ENCODE measurements around the gene CYTL1.
"Not testable (repeated sequence)": the region's sequence is repeated elsewhere in the genome, so short reads cannot be mapped to it uniquely, and the experiment has no call there.

The CYTL1 gene

GRCh38 chr4:5033281-5033841, 14.1 kb upstream of the CYTL1 start:
- DNase-seq (ENCODE audit: low read depth), result no peak

- no peak for DNase-seq (ENCODE audit: low read depth)
Measured at GRCh38 chr4:5032813-5033212, 13.6 kb upstream of the CYTL1 start.

DNA sequence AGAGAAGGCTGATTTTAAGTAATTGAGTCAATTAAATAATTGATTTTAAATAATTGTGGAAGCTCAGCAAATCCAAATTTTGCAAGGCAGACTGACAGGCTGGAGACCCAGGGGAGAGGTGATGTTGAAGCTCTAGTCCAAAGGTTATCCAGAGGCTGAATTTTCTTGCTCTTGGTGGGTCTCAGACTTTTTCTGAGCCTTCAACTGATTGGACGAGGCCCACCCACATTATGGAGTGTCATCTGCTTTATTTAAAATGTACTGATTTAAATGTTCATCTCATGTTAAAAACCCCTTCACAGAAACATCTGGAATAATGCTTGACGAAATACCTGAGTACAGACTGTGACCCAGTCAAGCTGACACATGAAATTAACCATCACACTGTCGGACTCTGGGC, 11.7 kb upstream of the CYTL1 start:
- DNase-seq (ENCODE audit: low read depth), result no peak

DNA sequence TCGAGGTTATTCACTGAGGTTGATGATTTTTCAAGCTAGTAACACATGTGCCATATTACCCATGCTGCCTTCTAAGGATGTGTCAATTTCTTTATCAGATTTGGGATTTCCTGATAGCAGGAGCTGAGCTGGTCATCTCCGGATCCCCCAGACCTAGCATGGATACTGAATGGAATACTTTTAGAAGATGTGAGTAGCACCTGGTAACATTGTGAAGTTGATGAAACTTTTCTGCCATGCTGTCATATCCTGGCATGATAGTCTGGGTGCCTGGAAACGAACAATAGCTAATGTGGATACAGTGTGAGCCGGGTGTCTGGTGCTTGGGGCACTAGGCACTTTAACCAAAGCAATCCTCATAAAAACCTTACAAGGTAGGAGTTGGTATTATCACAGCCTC, 11.0 kb upstream of the CYTL1 start:
- DNase-seq (ENCODE audit: low read depth), result no peak

DNA sequence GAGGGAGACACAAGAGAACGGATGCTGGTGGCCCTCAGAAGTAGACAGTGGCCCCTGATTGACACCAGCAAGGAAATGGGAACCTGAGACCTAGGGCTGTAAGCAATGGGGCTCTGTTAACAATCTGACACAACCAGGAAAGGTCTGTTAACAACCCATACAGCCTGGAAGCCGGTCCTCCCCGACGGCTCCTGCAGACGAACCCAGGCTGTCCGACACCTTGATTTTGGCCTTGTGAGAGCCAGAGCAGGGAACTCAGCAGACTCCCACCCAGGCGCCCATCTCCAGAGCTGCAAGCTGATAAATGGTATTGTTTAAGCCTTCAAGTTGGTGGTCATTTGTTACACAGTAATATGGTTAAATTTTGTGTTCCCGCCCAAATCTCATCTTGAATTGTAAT, 10.2 kb upstream of the CYTL1 start:
- no peak for DNase-seq (ENCODE audit: low read depth)

DNA sequence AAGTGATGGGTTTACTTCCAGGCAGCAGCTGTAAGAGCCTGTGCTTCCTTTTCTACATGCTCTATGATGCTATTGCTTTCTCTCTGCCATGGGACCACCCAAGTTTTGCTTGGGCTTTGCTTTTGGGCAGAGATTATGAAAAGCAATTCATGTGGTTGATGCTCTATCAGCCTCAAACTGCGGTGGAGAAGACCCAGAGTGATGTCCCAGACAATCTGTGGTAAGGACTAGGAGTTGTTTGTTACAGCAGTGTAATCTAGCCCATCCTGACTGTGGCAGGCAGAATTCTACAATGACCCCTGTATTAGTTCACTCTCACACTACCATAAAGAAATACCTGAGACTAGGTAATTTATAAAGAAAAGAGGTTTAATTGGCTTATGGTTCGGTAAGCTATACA, 9.2 kb upstream of the CYTL1 start:
- DNase-seq (ENCODE audit: low read depth), result no peak

- DNase-seq (ENCODE audit: low read depth), result no peak
Measured at GRCh38 chr4:5027346-5027745, 8.1 kb upstream of the CYTL1 start.

- no peak for DNase-seq (ENCODE audit: low read depth)
Measured at GRCh38 chr4:5026371-5026770, 7.1 kb upstream of the CYTL1 start.

DNA sequence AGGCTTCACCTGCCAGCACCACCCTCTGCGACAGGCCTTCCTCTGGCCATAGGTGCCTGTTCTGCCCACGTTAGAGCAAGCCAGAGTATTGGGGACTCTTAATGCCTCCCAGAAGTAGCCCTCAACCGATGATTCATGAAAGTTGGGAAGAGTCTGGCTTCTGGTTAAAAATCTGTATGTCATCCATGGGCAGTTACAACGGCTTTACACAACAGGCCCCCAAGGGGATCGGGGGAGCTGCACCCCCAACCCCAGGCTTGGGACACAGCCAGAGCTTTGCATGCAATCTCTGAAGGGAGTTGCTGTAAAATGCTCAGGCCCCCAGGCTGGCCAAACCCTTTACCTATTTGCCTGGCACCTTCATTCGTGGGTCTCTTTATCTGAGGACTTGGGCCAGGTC, 5.4 kb upstream of the CYTL1 start:
- no peak for DNase-seq (ENCODE audit: low read depth)

GRCh38 chr4:5021546-5021945, 2.3 kb upstream of the CYTL1 start:
- DNase-seq (ENCODE audit: low read depth), result no peak

- DNase-seq (ENCODE audit: low read depth), result no peak
Measured at GRCh38 chr4:5020341-5020740, 1.1 kb upstream of the CYTL1 start.

DNA sequence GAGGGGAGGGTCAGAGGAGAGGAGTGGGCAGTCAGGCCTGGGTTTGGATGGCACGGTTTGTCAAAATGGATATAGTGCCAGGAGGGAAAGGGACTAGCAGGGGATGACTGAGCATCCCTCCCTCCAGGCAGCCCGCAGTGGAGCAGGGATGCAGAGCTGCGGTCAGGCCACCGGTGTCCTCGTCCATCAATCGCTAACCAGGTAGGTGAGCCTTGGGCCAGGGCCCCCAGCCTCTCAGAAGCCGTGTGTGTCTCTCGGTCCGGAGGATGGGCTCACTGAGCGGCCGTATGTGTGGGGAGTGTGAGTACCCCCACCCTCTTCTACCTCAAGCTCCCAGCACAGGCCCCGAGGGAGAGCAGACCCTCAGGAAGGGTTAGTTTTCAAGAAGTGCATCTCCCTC, 538 bp upstream of the CYTL1 start:
- no peak for DNase-seq (ENCODE audit: low read depth)

DNA sequence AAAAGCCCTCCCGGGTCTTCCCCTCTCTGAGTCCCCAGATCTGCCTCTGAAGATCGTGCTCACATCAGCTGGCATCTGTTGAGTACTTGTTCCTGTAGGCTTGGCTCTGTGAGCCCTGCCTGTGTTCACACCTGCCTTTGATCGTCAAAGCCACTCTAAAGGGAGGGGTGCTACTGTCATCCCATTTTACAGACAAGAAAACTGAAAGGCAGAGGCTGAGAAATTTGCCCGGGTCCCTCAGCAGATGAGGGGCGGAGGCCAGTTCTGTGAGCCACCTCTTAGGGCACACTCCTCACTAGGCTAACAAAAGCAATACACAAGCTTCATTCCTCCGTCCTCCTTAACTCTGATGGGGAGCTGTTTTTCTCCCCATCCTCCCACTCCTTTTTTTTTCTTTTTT, 655 bp downstream of the CYTL1 start:
- no peak for DNase-seq (ENCODE audit: low read depth)

DNA sequence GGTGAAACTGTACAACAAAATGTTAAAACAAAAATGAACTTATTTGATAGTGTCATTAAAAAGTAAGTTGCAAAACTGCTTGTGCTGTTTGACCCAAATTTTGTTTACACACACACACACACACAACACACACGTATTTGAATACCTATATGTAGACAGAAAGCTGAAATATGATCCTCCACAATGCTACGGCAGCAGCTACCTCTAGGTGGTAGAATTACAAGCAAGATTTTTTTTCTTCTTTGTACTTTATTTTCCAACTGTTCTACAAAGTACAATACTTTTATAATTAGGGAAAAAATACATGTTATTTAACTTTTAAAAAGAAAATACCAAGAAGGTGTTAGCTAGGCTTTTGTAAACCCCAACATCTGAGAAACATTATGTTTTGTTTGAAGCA, 1.2 kb downstream of the CYTL1 start:
- no peak for DNase-seq (ENCODE audit: low read depth)

DNA sequence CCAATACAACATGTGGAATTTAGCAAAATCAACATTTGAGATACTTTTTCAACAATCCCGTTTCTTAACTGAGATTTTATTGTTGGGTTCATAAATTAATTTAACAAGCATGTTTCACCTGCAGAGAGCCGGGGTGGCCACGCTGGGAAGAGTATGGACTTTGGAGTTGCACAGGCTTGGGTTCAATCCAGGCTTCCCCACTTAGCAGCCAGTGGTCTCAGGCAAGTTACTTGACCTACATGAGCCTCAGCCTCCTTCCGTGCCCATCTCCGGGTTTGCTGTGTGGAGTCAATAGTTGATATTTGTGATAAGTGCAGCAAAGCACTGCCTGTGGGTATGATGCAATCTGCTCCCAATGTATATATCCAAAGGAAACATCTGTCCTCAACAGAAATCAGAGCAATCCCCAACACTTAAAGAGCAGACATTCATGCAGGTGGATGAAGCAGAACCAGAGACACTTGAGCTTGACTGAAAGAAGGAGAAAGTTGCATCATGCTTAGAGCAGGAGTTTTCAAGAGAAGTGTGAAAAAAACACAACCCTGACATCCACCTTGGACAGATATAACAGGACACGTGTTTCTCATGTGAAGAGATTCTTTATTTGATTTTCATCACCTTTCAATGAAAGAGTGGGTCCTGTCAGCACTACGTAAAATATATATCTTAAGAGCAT, 5.1 kb downstream of the CYTL1 start:
- no peak for DNase-seq (ENCODE audit: low read depth)

DNA sequence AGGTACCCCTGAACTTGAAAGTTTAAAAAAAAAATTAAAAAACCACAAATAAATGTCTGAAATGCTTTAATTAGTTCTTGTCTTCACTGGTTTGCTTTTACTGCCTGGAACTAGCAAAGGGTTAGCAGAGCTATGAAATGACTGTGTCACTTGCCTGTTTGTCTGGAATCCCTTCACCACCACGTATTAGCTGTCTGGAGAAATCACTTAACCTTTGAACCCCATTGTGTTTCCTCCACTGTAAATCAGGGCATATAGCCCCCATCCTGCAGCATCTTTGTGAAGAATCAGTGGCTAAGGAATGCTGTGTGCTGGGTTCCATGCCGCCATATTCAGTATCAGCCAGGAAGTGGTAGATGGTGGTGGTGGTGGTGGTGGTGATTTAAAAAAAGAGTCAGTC, 6.3 kb downstream of the CYTL1 start:
- DNase-seq (ENCODE audit: low read depth), result no peak

DNA sequence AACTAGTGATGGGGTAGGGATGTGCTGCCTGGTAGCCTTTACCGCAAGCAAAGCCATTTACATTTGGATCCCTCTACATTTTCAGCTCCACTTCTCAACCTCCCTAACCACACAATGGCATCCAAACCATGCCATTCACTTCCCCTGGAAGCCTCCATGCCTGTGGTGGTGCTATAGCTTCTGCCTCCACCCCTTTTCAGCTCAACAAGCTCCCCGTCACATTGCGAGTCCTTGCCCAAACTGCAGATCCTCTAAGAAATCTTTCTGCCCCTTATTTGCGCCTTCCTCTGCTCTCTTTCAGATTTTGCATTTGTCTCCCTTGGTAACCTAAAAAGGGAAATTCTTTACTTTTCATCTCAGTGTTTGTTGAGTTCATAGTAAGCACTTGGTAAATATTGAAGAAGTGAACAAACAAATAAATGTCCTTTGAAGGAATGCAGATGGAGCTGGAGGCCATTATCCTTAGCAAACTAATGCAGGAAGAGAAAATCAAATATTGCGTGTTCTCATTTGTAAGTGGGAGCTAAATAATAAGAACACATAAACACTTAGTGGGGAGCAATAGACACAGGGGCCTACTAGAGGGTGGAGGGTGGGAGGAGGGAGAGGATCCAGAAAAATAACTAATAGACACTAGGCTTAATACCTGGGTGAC, 6.9 kb downstream of the CYTL1 start:
- no peak for DNase-seq (ENCODE audit: low read depth)

GRCh38 chr4:5010984-5011383, 8.3 kb downstream of the CYTL1 start:
- no peak for DNase-seq (ENCODE audit: low read depth)

DNA sequence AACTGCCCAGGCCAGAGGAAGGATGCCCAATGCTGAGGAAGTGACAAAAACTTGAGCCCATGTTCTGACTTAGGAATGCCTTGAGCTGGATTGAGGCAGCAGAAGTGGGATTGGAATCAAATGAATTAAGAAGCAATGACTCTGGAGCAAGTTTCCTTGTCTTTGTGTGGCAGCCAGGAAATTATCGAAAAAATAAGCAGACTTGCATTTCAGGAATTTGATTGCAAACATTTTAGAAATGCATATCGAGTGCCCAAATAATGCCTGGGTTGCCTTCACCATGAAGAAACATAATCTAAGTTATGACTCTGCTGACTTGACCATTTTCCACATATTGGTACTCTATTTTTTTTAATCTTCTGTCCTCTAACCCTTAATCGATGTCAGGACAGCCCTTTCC, 9.5 kb downstream of the CYTL1 start:
- DNase-seq (ENCODE audit: low read depth), result no peak

DNA sequence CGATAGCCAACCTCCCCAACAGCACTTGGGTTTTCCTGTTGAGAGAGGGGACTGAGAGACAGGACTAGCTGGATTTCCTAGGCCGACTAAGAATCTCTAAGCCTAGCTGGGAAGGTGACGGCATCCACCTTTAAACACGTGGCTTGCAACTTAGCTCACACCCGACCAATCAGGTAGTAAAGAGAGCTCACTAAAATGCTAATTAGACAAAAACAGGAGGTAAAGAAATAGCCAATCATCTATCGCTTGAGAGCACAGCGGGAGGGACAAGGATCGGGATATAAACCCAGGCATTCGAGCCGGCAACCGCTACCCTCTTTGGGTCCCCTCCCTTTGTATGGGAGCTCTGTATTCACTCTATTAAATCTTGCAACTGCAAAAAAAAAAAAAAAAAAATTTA, 12.3 kb downstream of the CYTL1 start:
- not testable (repeated sequence) for DNase-seq (ENCODE audit: low read depth)

GRCh38 chr4:5004496-5004895, 14.8 kb downstream of the CYTL1 start:
- no peak for DNase-seq (ENCODE audit: low read depth)

- DNase-seq (ENCODE audit: low read depth), result no peak
Measured at GRCh38 chr4:5003918-5004317, 15.3 kb downstream of the CYTL1 start.

DNA sequence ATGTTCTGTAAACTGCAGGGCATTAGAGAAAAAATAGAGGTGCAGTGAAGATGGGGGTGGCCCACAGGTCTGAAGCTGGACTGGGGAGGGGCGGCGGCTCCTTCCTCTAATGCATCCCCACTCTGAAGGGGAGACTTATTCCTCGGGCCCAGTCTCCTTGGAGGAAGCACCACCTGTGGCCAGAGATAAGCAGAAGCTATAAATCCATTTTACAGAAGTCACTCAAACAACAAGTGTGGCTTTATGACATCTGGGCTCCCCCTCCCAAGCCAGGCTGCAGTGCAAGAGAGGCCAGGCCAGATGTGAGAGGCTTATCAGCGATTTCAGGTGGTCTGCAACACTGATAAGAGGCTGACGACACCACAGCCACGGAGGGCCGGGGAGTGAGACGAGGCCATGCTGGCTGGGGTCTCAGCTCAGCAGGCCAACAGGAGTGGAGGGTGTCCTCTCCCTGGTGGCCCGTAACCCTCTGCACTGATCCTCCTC, 15.8 kb downstream of the CYTL1 start:
- DNase-seq (ENCODE audit: low read depth), result no peak

DNA sequence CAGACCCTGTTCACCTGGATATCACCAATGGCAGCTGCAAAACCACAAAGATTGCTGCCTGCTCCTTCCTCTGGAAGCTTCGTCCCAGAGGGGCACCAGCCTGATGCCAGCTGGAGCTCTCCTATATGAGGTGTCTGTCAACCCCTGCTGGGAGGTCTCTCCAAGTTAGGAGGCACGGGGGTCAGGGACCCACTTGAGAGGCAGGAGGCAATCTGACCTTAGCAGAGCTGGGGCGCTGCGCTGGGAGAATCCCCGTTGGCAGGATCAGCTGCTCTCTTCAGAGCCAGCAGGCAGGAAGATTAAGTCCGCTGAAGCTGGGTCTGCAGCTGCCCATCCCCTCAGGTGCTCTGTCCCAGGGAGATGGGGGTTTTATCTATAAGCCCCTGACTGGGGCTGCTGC, 17.6 kb downstream of the CYTL1 start:
- DNase-seq (ENCODE audit: low read depth), result not testable (repeated sequence)
